Measurements from ENCODE around the gene TACO1. TPM values are rescaled to one million over a fixed set of nuclear protein-coding genes. Genes with fewer than 3 reads are reported as not detected.

The TACO1 gene
- total and polyA plus RNA-seq, 2 of the 8 experiments (the other 6 are each of a cell fraction or from before 2014, with no cell fraction given), result 19.1 to 23.6 TPM

GRCh38 chr17:63595132-63595531 lies 5.6 kb upstream of the TACO1 start:
- H3K18ac ChIP-seq (ENCODE audit: extremely low read depth, low read length), result no peak overlapping the region
- H3K4ac ChIP-seq (replicated peaks; ENCODE audit: insufficient read length, low read depth, low read length), result no peak overlapping the region
- H3K23me2 ChIP-seq (ENCODE audit: low read depth, low read length), result no peaks in the 10 kb centered on the region; the same call in 1 of the 2 replicates
- H3K79me2 ChIP-seq (ENCODE audit: control insufficient read depth in 1 of 2, insufficient read depth in 2 of 2, low read length in 2 of 2), result no peaks in the 10 kb centered on the region
- no peak overlapping the region for H2BK5ac ChIP-seq (ENCODE audit: low read depth, low read length)
- WGBS, 2 experiments (ENCODE audit: extremely low coverage in 1 of 2, insufficient coverage in 1 of 2, insufficient read length in 1 of 2, insufficient replicate concordance in 2 of 2, low coverage in 1 of 2, low lambda C conversion rate in 2 of 2, missing lambda C conversion rate in 1 of 2), result 90% methylated on average over 3 of the region's 3 CpGs; no CpG with 5 or more reads in 1 of the 2 experiments
- H3K4me3 ChIP-seq (ENCODE audit: extremely low read depth in 1 of 4, insufficient read depth in 2 of 4, low read depth in 3 of 4, low read length in 4 of 4), result no peak overlapping the region
- H3K79me1 ChIP-seq (ENCODE audit: low read depth, low read length), result no peaks in the 10 kb centered on the region; the same call in 1 of the 2 replicates
- H2BK20ac ChIP-seq (ENCODE audit: low read length), result no peak overlapping the region
- H3K4me2 ChIP-seq (ENCODE audit: insufficient read depth in 1 of 2, low read depth in 2 of 2, low read length in 2 of 2), result no peak overlapping the region
- no peak overlapping the region for H4K8ac ChIP-seq (ENCODE audit: extremely low read depth, insufficient read depth, low read length)
- H3K27ac ChIP-seq (ENCODE audit: low read depth, low read length), result no peak overlapping the region
- H2BK120ac ChIP-seq (replicated peaks; ENCODE audit: low read depth, low read length), result no peak overlapping the region
- H3K14ac ChIP-seq (ENCODE audit: insufficient read length), result no peak overlapping the region
- H4K20me1 ChIP-seq (replicated peaks in 1 of 2; ENCODE audit: control insufficient read depth in 1 of 2, insufficient read depth in 2 of 2, low read length in 2 of 2), result peaks cover 0 to 2% of the 10 kb centered on the region in 2 experiments
- POLR2A ChIA-PET (ENCODE audit: partially characterized antibody), result interaction anchor here (1.9 kb wide), 1 partner anchor 16 kb away, joined by 5 read pairs; no protein-coding TSS in a partner anchor
- no peak overlapping the region for H4K5ac ChIP-seq (ENCODE audit: insufficient read length, low read depth, low read length)
- H3K9ac ChIP-seq (replicated peaks in 1 of 4; ENCODE audit: extremely low read depth in 1 of 4, low read depth in 3 of 4, low read length in 3 of 4), result no peak overlapping the region
- peaks cover 3 to 14% (median 12%) of the 10 kb centered on the region in 4 experiments; a peak in 5 of 8 replicates for H3K36me3 ChIP-seq (ENCODE audit: control insufficient read depth in 2 of 4, insufficient read depth in 4 of 4, low read length in 3 of 4)
- CTCF ChIA-PET (ENCODE audit: partially characterized antibody), result interaction anchor here (0.8 kb wide), 1 partner anchor 101 kb away, joined by 5 read pairs; no protein-coding TSS in a partner anchor
- no peak overlapping the region for H3K23ac ChIP-seq (ENCODE audit: insufficient read length)
- no peak for FAIRE-seq
- DNase-seq (ENCODE audit: low read depth in 1 of 2, low spot score in 2 of 2), result no peak
- no peaks in the 10 kb centered on the region; a peak in 1 of 7 replicates for H3K4me1 ChIP-seq (replicated peaks in 1 of 4; ENCODE audit: control insufficient read depth in 3 of 4, insufficient read depth in 4 of 4, low read length in 3 of 4)
- H2AFZ ChIP-seq (ENCODE audit: low read length), result no peak overlapping the region
- H4K91ac ChIP-seq (replicated peaks; ENCODE audit: insufficient read length, low read length), result no peak overlapping the region
- no peak overlapping the region for H2AK5ac ChIP-seq (ENCODE audit: low read depth, low read length)
- no peak overlapping the region for H3K56ac ChIP-seq (replicated peaks; ENCODE audit: insufficient read length, low read depth, low read length)
- H3K9me3 ChIP-seq (ENCODE audit: insufficient read depth in 2 of 2, low read depth in 1 of 2, low read length in 1 of 2), result no peaks in the 10 kb centered on the region
- no peaks in the 10 kb centered on the region for H3K27me3 ChIP-seq (replicated peaks in 1 of 4; ENCODE audit: control insufficient read depth in 3 of 4, extremely low read depth in 1 of 4, insufficient read depth in 3 of 4, low read length in 3 of 4)
- no peak overlapping the region for H2BK15ac ChIP-seq (ENCODE audit: low read length)
- no peak overlapping the region for H2BK12ac ChIP-seq (ENCODE audit: low read depth, low read length)
- no peak for TF ChIP-seq TAF7 (optimal IDR thresholded peaks at IDR 0.05; ENCODE audit: borderline replicate concordance, low read depth, low read length)
- no peak for TF ChIP-seq USF2 (IDR thresholded peaks at IDR 0.05; ENCODE audit: low read length)
- no peak for TF ChIP-seq ATF3 (IDR thresholded peaks at IDR 0.05; ENCODE audit: insufficient read depth, low read depth, low read length)
- TF ChIP-seq POU5F1 (IDR thresholded peaks at IDR 0.05; ENCODE audit: low read depth, low read length), result no peak
- no peak for TF ChIP-seq NRF1 (IDR thresholded peaks at IDR 0.05; ENCODE audit: low read depth, low read length)
- TF ChIP-seq POLR2A (IDR thresholded peaks at IDR 0.05; ENCODE audit: control extremely low read depth in 1 of 2, low read depth in 2 of 2, low read length in 2 of 2), result no peak
- no peak for TF ChIP-seq RXRA (IDR thresholded peaks at IDR 0.05; ENCODE audit: insufficient read depth, low read depth, low read length)
- no peak for TF ChIP-seq CEBPB (IDR thresholded peaks at IDR 0.05; ENCODE audit: low read depth, low read length)
- no peak for TF ChIP-seq CHD1 (IDR thresholded peaks at IDR 0.05; ENCODE audit: low read depth, low read length)
- TF ChIP-seq SP4 (IDR thresholded peaks at IDR 0.05; ENCODE audit: low read length), result no peak
- TF ChIP-seq BCL11A (IDR thresholded peaks at IDR 0.05; ENCODE audit: low read depth in 2 of 2, low read length in 2 of 2), result no peak
- no peak for TF ChIP-seq E2F6 (IDR thresholded peaks at IDR 0.05)
- no peak for TF ChIP-seq BRCA1 (IDR thresholded peaks at IDR 0.05; ENCODE audit: low read depth, low read length)
